ENCODE data around the gene SLC4A11. TPM values are rescaled to one million over a fixed set of nuclear protein-coding genes. Genes with fewer than 3 reads are reported as not detected.
A peak's percentile ranks its signal among the peaks of the same experiment; 100 is the strongest.
"Not testable (repeated sequence)": the region's sequence is repeated elsewhere in the genome, so short reads cannot be mapped to it uniquely, and the experiment has no call there.

SLC4A11 gene
- total RNA-seq, 1 donor from 2014 or later: 6.6 TPM

- Histone ChIP-seq H3K4me3 (ENCODE audit: insufficient read depth, low read depth, low read length) (no peak overlapping the region), H3K36me3 (ENCODE audit: insufficient read depth, low read length) (peaks cover 11% of the 10 kb centered on the region), H3K4me1 (ENCODE audit: insufficient read depth, low read length) (no peaks in the 10 kb centered on the region), H3K79me2 (ENCODE audit: insufficient read depth, low read length) (peaks cover 6% of the 10 kb centered on the region), H4K20me1 (ENCODE audit: insufficient read depth, low read length) (peaks cover 10% of the 10 kb centered on the region), H3K9ac (ENCODE audit: low read length) (no peak overlapping the region), H3K4me2 (ENCODE audit: low read length) (no peak overlapping the region), H3K9me3 (ENCODE audit: insufficient read depth, low read depth, low read length) (no peaks in the 10 kb centered on the region), H3K27ac (ENCODE audit: low read depth, low read length) (no peak overlapping the region), H2AFZ (ENCODE audit: low read depth, low read length) (peak overlapping the region; percentile 60), H3K27me3 (ENCODE audit: insufficient read depth, low read length) (no peaks in the 10 kb centered on the region)
- no peaks in the 10 kb centered on the region for H3K27me3 Mint-ChIP-seq (ENCODE audit: low read depth, unreplicated experiment)
- no peak overlapping the region for H3K4me3 Mint-ChIP-seq (ENCODE audit: unreplicated experiment)
- peaks cover 9% of the 10 kb centered on the region for H3K4me1 Mint-ChIP-seq (ENCODE audit: low read depth, unreplicated experiment)
- FAIRE-seq (no peak), DNase-seq (ENCODE audit: low read depth) (no peak)
- no peaks in the 10 kb centered on the region for H3K9me3 Mint-ChIP-seq (ENCODE audit: unreplicated experiment)
- H3K27ac Mint-ChIP-seq (ENCODE audit: unreplicated experiment): no peak overlapping the region
- TF ChIP-seq CTCF (IDR thresholded peaks at IDR 0.05; ENCODE audit: insufficient read depth, low read depth, low read length) (peak; percentile 57), EZH2 (IDR thresholded peaks at IDR 0.05; ENCODE audit: insufficient read depth, low read length) (no peak)
- H3K36me3 Mint-ChIP-seq (ENCODE audit: low read depth, unreplicated experiment): peaks cover 4% of the 10 kb centered on the region
Observed at GRCh38 chr20:3218307-3218988, 20.5 kb downstream of the SLC4A11 start.

GRCh38 chr20:3215359-3215917, 23.6 kb downstream of the SLC4A11 start:
- not testable (repeated sequence) for H3K9me3 Mint-ChIP-seq (ENCODE audit: unreplicated experiment)

GRCh38 chr20:3213226-3213625, 25.8 kb downstream of the SLC4A11 start:
- Histone ChIP-seq H3K9ac (ENCODE audit: low read length) (no peak overlapping the region), H3K36me3 (ENCODE audit: insufficient read depth, low read length) (peaks cover 5% of the 10 kb centered on the region), H3K4me3 (ENCODE audit: insufficient read depth, low read depth, low read length) (no peak overlapping the region), H3K9me3 (ENCODE audit: insufficient read depth, low read depth, low read length) (no peaks in the 10 kb centered on the region), H4K20me1 (ENCODE audit: insufficient read depth, low read length) (peaks cover 8% of the 10 kb centered on the region), H3K27me3 (ENCODE audit: insufficient read depth, low read length) (no peaks in the 10 kb centered on the region), H3K79me2 (ENCODE audit: insufficient read depth, low read length) (peaks cover 55% of the 10 kb centered on the region), H3K4me1 (ENCODE audit: insufficient read depth, low read length) (peaks cover 9% of the 10 kb centered on the region), H2AFZ (ENCODE audit: low read depth, low read length) (no peak overlapping the region), H3K27ac (ENCODE audit: low read depth, low read length) (no peak overlapping the region), H3K4me2 (ENCODE audit: low read length) (no peak overlapping the region)
- TF ChIP-seq CTCF (IDR thresholded peaks at IDR 0.05; ENCODE audit: insufficient read depth, low read depth, low read length) (no peak), EZH2 (IDR thresholded peaks at IDR 0.05; ENCODE audit: insufficient read depth, low read length) (no peak)
- Mint-ChIP-seq H3K36me3 (ENCODE audit: low read depth, unreplicated experiment) (peaks cover 8% of the 10 kb centered on the region), H3K4me3 (ENCODE audit: unreplicated experiment) (no peak overlapping the region), H3K4me1 (ENCODE audit: low read depth, unreplicated experiment) (peaks cover 3% of the 10 kb centered on the region), H3K27ac (ENCODE audit: unreplicated experiment) (no peak overlapping the region), H3K9me3 (ENCODE audit: unreplicated experiment) (no peaks in the 10 kb centered on the region), H3K27me3 (ENCODE audit: low read depth, unreplicated experiment) (no peaks in the 10 kb centered on the region)
- FAIRE-seq (no peak), DNase-seq (ENCODE audit: low read depth) (no peak)

More at GRCh38 chr20:3215359-3215917, 23.6 kb downstream of the SLC4A11 start:
- not testable (repeated sequence) for H3K4me2 ChIP-seq (ENCODE audit: low read length); H3K4me1 ChIP-seq (ENCODE audit: insufficient read depth, low read length); H3K9me3 ChIP-seq (ENCODE audit: insufficient read depth, low read depth, low read length); H3K27me3 ChIP-seq (ENCODE audit: insufficient read depth, low read length); FAIRE-seq; H2AFZ ChIP-seq (ENCODE audit: low read depth, low read length); H3K4me3 ChIP-seq (ENCODE audit: insufficient read depth, low read depth, low read length); H3K9ac ChIP-seq (ENCODE audit: low read length); H3K27ac Mint-ChIP-seq (ENCODE audit: unreplicated experiment); H3K36me3 Mint-ChIP-seq (ENCODE audit: low read depth, unreplicated experiment); H3K27ac ChIP-seq (ENCODE audit: low read depth, low read length); H3K4me3 Mint-ChIP-seq (ENCODE audit: unreplicated experiment); H3K36me3 ChIP-seq (ENCODE audit: insufficient read depth, low read length); H3K4me1 Mint-ChIP-seq (ENCODE audit: low read depth, unreplicated experiment); H3K27me3 Mint-ChIP-seq (ENCODE audit: low read depth, unreplicated experiment); DNase-seq (ENCODE audit: low read depth)
- Histone ChIP-seq H4K20me1 (ENCODE audit: insufficient read depth, low read length) (peaks cover 13% of the 10 kb centered on the region), H3K79me2 (ENCODE audit: insufficient read depth, low read length) (peaks cover 36% of the 10 kb centered on the region)
